Measurements from ENCODE around the gene STAT1. TPM values are rescaled to one million over a fixed set of nuclear protein-coding genes. Genes with fewer than 3 reads are reported as not detected.

STAT1 gene
- total RNA-seq, 1 experiment from 2014 or later = 32.5 TPM

DNA sequence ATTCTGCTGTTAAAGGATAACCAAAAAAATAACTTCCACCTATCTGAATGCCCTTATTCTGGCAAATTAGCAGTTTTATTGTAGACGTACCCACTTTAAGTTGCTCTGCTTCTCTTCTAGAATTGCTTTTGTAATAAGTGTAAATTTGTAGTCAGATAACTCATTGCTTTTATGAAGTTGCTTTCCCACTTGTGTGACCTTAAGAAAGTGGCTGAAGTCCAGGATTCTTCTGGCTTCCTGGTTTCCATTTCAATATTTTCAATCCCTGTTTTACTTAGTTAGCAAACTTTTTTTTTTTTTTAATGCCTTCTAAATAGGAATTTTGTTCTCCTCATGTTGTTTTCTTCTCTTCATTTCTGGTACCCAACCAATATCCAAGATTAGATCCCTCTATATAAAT, 73.5 kb downstream of the STAT1 start:
- Histone ChIP-seq H3K27ac (no peak overlapping the region), H3K9me2 (ENCODE audit: insufficient read depth) (no peaks in the 10 kb centered on the region), H4K20me1 (ENCODE audit: insufficient read depth) (no peaks in the 10 kb centered on the region), H3K36me3 (ENCODE audit: low read depth) (no peaks in the 10 kb centered on the region), H2AFZ (no peak overlapping the region), H3K4me3 (no peak overlapping the region), H3F3A (ENCODE audit: insufficient read depth, low read depth) (peaks cover 25% of the 10 kb centered on the region; the same call in 1 of the 2 replicates), H3K27me3 (ENCODE audit: insufficient read depth, low read depth) (no peaks in the 10 kb centered on the region), H3K4me2 (no peak overlapping the region), H3K79me2 (ENCODE audit: low read depth) (no peaks in the 10 kb centered on the region), H3K9me3 (ENCODE audit: insufficient read depth, low read depth) (no peaks in the 10 kb centered on the region), H3K4me1 (replicated peaks; ENCODE audit: insufficient read depth) (no peaks in the 10 kb centered on the region)
- TF ChIP-seq, protein P1, sequence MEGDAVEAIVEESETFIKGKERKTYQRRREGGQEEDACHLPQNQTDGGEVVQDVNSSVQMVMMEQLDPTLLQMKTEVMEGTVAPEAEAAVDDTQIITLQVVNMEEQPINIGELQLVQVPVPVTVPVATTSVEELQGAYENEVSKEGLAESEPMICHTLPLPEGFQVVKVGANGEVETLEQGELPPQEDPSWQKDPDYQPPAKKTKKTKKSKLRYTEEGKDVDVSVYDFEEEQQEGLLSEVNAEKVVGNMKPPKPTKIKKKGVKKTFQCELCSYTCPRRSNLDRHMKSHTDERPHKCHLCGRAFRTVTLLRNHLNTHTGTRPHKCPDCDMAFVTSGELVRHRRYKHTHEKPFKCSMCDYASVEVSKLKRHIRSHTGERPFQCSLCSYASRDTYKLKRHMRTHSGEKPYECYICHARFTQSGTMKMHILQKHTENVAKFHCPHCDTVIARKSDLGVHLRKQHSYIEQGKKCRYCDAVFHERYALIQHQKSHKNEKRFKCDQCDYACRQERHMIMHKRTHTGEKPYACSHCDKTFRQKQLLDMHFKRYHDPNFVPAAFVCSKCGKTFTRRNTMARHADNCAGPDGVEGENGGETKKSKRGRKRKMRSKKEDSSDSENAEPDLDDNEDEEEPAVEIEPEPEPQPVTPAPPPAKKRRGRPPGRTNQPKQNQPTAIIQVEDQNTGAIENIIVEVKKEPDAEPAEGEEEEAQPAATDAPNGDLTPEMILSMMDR (conservative IDR thresholded peaks at IDR 0.05) = no peak
- no peak for TF ChIP-seq EZH2 (IDR thresholded peaks at IDR 0.05; ENCODE audit: low read depth)
- DNase-seq = no peak
- ChIA-PET CTCF (no interaction called here), POLR2A (ENCODE audit: unreplicated experiment) (no interaction called here)
- no TSS peak for BruUV-seq (replicated peaks)
- intact Hi-C loops (cut with micrococcal nuclease; ENCODE audit: unreplicated experiment) = no loop called here

GRCh38 chr2:190938771-190939335, 75.1 kb downstream of the STAT1 start:
- TF ChIP-seq, protein P1 (conservative IDR thresholded peaks at IDR 0.05) = no peak
- no peak for TF ChIP-seq EZH2 (IDR thresholded peaks at IDR 0.05; ENCODE audit: low read depth)
- H3K36me3 ChIP-seq (ENCODE audit: low read depth) = peaks cover 4% of the 10 kb centered on the region; the same call in 1 of the 2 replicates
- POLR2A ChIA-PET (ENCODE audit: unreplicated experiment) = no interaction called here
- no peak overlapping the region for H3K27ac ChIP-seq
- no peaks in the 10 kb centered on the region for H3K4me1 ChIP-seq (replicated peaks; ENCODE audit: insufficient read depth)
- no peak overlapping the region for H3K4me3 ChIP-seq
- H4K20me1 ChIP-seq (ENCODE audit: insufficient read depth) = no peaks in the 10 kb centered on the region
- peaks cover 23% of the 10 kb centered on the region; the same call in 1 of the 2 replicates for H3F3A ChIP-seq (ENCODE audit: insufficient read depth, low read depth)
- intact Hi-C loops (cut with micrococcal nuclease; ENCODE audit: unreplicated experiment) = no loop called here
- no peak overlapping the region for H2AFZ ChIP-seq
- no peaks in the 10 kb centered on the region for H3K9me3 ChIP-seq (ENCODE audit: insufficient read depth, low read depth)
- CTCF ChIA-PET = no interaction called here
- no peaks in the 10 kb centered on the region for H3K79me2 ChIP-seq (ENCODE audit: low read depth)
- H3K27me3 ChIP-seq (ENCODE audit: insufficient read depth, low read depth) = no peaks in the 10 kb centered on the region
- H3K4me2 ChIP-seq = no peak overlapping the region
- no peaks in the 10 kb centered on the region for H3K9me2 ChIP-seq (ENCODE audit: insufficient read depth)
- no peak for DNase-seq
- BruUV-seq (replicated peaks) = no TSS peak

GRCh38 chr2:190935054-190935453, 78.9 kb downstream of the STAT1 start:
- Histone ChIP-seq H3K9me3 (ENCODE audit: insufficient read depth, low read depth) (no peaks in the 10 kb centered on the region), H3K4me3 (no peak overlapping the region), H3K27me3 (ENCODE audit: insufficient read depth, low read depth) (no peaks in the 10 kb centered on the region), H3K9me2 (ENCODE audit: insufficient read depth) (no peaks in the 10 kb centered on the region), H2AFZ (no peak overlapping the region), H3K27ac (no peak overlapping the region), H3K79me2 (ENCODE audit: low read depth) (no peaks in the 10 kb centered on the region), H4K20me1 (ENCODE audit: insufficient read depth) (no peaks in the 10 kb centered on the region), H3K4me2 (no peak overlapping the region), H3F3A (ENCODE audit: insufficient read depth, low read depth) (peaks cover 21% of the 10 kb centered on the region; the same call in 1 of the 2 replicates), H3K36me3 (ENCODE audit: low read depth) (peaks cover 11% of the 10 kb centered on the region), H3K4me1 (replicated peaks; ENCODE audit: insufficient read depth) (no peaks in the 10 kb centered on the region)
- TF ChIP-seq EZH2 (IDR thresholded peaks at IDR 0.05; ENCODE audit: low read depth) = no peak
- TF ChIP-seq, protein P1 (conservative IDR thresholded peaks at IDR 0.05) = no peak
- intact Hi-C loops (cut with micrococcal nuclease; ENCODE audit: unreplicated experiment) = no loop called here
- no peak for DNase-seq
- no TSS peak for BruUV-seq (replicated peaks)
- POLR2A ChIA-PET (ENCODE audit: unreplicated experiment) = no interaction called here
- CTCF ChIA-PET = no interaction called here
